ENCODE measurements around the gene PLEKHJ1.
"Not testable (repeated sequence)": the region's sequence is repeated elsewhere in the genome, so short reads cannot be mapped to it uniquely, and the experiment has no call there.

Gene PLEKHJ1

GRCh38 chr19:2219726-2220125 is 16.4 kb downstream of the PLEKHJ1 start:
- no peak for DNase-seq (ENCODE audit: low read depth)

- DNase-seq (ENCODE audit: low read depth): no peak
These were observed 18.5 kb downstream of the PLEKHJ1 start for GRCh38 chr19:2217591-2217990.

DNA sequence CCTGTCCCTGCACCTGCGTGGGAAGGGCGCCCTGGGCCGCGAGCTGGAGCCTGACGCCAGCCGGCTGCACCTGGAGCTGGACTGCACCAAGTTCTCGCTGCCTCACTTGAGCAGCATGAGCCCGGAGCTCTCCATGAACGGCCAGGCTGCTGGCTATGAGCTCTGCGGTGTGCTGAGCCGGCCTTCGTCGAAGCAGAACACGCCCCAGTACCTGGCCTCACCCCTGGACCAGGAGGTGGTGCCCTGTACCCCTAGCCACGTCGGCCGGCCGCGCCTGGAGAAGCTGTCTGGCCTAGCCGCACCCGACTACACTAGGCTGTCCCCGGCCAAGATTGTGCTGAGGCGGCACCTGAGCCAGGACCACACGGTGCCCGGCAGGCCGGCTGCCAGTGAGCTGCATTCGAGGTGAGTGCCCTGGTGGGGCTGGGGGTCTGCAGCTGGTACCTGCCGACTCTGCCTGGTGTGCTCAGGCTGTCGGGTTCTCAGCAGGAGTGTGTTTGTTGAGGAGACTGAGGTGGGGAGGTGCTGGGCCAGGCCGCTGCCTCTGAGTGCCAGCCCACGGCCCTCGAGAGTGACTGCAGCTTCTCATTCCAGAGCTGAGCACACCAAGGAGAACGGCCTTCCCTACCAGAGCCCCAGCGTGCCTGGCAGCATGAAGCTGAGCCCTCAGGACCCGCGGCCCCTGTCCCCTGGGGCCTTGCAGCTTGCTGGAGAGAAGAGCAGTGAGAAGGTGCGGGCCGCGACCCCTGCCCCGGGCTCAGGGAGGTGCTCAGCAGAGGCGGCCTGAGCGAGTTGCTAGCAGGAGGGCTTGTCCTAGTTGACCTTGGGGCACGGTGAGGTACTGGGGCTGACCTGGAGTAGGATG is 19.5 kb downstream of the PLEKHJ1 start:
- DNase-seq (ENCODE audit: low read depth): no peak

GRCh38 chr19:2215281-2215751 is 20.8 kb downstream of the PLEKHJ1 start:
- no peak for DNase-seq (ENCODE audit: low read depth)

DNA sequence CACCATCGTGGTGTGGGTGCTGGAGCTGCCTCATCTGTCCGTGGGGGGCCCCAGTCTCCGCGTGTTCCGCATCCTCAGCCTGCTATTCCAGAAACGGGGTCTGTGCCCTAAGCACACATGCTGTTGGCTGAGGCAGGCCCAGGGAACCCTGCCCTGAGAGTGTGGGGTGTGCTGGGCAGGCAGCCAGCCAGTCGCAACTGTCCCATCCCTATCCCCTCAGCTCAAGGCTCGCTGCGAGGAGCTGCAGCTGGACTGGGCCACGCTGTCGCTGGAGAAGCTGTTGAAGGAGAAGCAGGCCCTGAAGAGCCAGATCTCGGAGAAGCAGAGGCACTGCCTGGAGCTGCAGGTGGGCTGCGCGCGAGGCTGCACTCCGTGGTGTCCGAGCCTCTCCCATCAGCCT is 21.9 kb downstream of the PLEKHJ1 start:
- no peak for DNase-seq (ENCODE audit: low read depth)

- DNase-seq (ENCODE audit: low read depth): no peak
These were observed 22.3 kb downstream of the PLEKHJ1 start for GRCh38 chr19:2213799-2214198.

DNA sequence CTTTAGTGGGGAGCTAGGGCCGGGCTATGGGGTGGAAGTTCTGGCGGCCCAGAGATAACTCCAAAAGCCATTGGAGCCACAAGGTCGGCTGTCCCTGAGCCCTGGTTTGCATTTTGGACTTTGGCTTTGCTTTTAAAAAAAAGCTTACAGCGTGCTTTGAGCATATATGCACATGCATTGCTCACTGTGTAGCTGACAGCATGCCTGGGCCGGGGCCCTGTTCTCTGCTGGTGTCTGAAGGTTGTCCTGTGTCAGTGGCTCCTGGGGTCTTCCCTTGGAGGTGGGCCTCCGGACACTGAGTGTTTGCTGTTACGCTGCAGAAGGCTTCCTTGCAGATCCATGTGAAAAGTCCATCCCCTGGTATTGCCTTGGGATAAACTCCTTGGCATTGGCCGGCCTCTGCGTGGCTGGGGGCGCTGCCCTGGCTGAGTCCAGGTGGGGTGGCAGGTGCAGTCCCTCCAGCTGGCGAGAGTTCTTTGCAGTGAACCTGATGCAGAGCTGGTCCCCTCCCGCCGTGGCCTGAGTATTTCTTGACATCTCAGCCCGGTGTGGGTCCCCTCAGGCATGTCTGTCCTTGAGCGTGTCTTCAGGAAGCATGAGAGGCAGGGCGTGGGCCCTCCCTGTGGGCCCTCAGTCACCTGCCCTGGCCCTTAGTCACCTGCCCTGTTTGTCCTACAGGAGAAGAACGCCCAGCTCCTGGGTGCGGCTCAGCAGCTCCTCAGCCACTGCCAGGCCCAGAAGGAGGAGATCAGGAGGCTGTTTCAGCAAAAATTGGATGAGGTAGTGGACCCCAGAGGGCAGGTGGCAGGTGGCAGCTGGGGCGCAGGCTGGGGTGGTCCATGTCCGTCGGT is 23.0 kb downstream of the PLEKHJ1 start:
- DNase-seq (ENCODE audit: low read depth): no peak

DNA sequence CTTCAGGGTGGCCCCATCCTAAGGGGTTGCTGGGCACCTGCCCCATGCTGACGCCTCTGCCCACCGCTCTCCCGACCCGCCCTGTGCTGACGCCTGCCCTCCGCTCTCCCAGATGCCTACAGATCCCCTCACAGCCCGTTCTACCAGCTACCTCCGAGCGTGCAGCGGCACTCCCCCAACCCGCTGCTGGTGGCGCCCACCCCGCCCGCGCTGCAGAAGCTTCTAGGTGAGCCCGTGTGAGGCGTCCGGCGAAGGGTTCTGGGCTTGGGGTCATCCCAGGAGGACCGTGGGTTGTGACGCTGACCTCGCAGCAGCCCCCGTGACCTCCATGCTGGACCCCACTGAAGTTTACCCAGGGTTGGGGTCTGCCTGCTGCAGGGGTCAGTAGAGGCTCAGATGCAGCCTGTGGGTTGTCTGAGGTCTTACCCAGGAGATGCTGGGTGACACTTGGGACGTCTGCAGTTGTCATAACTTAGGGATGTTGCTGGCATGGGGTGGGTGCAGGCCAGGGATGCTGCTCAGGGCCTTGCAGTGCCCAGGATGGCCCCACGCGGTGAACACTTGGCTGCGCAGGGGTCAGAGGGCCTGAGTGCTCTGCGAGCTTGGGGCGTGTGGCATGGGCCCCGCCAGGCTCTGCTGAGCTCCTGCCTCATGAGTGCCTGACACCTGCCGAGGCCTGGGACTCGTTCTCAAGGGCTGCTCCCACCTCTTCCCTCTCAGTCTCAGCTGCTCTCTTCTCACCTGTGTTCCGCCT is 25.0 kb downstream of the PLEKHJ1 start:
- DNase-seq (ENCODE audit: low read depth): no peak

GRCh38 chr19:2210206-2210605 is 25.9 kb downstream of the PLEKHJ1 start:
- no peak for DNase-seq (ENCODE audit: low read depth)

DNA sequence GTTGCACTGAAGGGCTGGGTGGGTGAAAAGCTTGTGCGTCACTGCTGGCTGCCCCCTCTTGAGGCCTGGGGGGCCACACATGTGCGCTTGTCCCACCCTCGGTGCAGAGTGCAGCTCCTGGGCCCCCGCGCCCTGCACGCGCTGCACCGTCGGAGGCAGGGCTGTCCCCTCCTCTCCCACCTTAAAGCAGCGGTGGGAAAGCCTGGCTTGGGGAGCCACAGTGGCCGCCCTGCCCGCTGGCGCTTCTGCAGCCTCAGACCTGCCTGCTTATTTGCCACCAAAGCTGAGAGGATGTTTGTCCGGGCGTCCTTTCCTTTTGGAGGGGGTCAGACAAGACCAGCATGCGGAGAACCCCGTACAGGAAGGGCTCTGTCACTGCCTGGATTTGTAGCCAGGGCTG is 26.7 kb downstream of the PLEKHJ1 start:
- DNase-seq (ENCODE audit: low read depth): no peak

GRCh38 chr19:2208975-2209374 is 27.2 kb downstream of the PLEKHJ1 start:
- no peak for DNase-seq (ENCODE audit: low read depth)

GRCh38 chr19:2207991-2208860 is 27.9 kb downstream of the PLEKHJ1 start:
- DNase-seq (ENCODE audit: low read depth): no peak

DNA sequence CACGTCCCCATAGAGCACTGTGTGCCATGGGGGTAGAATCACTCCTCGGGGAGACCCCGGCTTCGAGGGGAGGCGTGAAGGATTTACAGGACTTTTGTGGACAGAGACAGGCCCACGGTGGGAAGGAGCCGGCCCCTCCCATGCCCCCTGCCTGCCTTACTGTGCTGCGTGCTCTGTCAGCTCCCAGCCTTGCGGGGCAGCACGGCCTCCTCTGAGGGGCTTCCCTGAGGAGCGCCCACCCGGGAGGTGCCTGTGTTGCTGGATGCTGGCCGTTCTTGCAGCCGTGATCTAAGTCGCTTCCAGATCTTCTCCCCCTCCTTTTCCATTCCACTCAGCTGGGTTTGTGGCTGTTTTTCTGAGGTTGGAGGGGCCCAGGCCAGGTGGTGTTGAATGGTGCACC is 29.1 kb downstream of the PLEKHJ1 start:
- DNase-seq (ENCODE audit: low read depth): no peak

- no peak for DNase-seq (ENCODE audit: low read depth)
These were observed 33.8 kb downstream of the PLEKHJ1 start for GRCh38 chr19:2202366-2202765.

- DNase-seq (ENCODE audit: low read depth): no peak
These were observed 34.5 kb downstream of the PLEKHJ1 start for GRCh38 chr19:2201473-2202148.

GRCh38 chr19:2200624-2201294 is 35.4 kb downstream of the PLEKHJ1 start:
- DNase-seq (ENCODE audit: low read depth): not testable (repeated sequence)

DNA sequence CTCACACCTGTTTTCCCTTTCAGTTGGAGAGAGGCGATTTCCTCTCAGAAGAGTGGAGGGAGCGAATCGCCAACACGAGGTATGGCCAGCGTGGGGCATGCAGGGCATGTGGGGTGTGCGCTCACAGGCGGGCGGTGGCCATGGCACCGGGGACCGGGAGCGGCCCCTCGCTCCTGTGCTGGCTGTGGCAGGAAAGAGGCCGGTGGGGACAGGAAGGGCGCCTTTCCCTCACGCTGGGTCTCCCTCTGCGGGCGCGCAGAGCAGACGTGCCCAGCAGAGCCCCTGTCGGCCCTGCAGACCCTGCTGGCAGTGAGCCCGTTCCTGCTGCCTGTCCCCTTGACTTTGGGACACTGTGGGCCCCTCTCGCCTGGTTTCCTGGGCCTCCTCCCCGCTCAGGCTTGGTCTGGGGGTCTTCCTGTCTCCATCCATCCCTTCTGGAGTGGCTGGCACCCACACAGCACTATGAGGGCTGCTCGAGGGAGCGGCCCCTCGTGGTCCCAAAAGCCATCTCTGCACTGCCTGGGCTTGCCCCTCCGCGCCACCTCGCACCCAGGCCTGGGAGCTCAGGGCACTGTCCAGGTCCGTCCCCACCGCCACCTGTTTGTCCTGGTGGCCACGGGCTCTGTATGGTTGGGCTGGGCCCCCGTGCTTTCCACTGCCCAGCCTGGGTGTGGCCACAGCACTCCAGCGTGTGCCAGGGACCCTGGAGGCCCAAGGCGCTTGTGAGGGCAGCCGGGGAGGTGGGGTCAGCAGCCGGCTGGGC is 36.1 kb downstream of the PLEKHJ1 start:
- no peak for DNase-seq (ENCODE audit: low read depth)

DNA sequence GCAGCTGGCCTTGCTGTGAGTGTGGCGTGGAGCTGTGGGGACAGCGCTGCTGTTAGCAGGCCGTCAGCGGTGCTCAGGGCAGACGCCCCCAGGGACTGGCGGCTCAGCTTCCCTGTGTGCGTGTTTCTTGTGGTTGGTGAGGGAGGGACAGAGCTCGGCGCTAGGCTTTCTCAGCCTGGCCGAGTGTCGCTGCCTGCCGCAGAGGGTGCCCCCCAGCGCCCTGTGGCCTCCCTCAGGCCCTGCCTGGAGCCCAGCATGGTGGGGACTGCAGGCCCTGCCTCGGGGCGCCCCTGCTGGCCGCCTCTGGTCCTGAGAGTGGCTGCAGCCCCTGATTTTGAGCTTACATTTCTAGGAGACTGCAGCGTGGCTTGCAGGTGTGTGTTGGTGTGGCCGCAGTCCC is 36.9 kb downstream of the PLEKHJ1 start:
- no peak for DNase-seq (ENCODE audit: low read depth)

DNA sequence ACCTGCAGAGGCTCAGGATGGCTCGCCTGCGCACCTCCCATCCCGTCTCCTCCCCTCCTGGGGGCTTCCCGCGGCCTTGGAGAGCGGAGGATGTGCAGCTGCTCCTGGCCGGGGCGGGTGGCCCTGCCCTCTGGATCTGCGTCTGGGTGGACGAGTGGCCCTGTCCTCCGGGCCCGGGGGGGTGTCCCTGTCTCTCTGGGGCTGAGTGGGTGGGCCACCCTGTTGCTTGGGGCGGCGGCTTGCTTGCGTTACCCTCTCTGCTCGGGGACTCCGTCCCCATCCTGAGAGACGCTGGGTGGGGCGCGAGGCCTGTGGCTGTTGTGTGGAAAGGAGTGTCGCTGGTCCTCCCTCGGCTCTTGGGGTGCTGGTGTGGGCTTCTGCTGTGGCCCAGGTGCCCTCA is 37.8 kb downstream of the PLEKHJ1 start:
- no peak for DNase-seq (ENCODE audit: low read depth)
